ENCODE measurements around the gene ATP10B.

Gene ATP10B

GRCh38 chr5:160674901-160675300 lies 177.1 kb downstream of the ATP10B start:
- no peak for DNase-seq

- DNase-seq, result no peak
These were observed 179.5 kb downstream of the ATP10B start for GRCh38 chr5:160672521-160672920.

GRCh38 chr5:160668356-160668755 lies 183.7 kb downstream of the ATP10B start:
- DNase-seq, result no peak

- no peak for DNase-seq
These were observed 184.9 kb downstream of the ATP10B start for GRCh38 chr5:160667160-160667559.

- no peak for DNase-seq
These were observed 186.6 kb downstream of the ATP10B start for GRCh38 chr5:160665460-160665859.

DNA sequence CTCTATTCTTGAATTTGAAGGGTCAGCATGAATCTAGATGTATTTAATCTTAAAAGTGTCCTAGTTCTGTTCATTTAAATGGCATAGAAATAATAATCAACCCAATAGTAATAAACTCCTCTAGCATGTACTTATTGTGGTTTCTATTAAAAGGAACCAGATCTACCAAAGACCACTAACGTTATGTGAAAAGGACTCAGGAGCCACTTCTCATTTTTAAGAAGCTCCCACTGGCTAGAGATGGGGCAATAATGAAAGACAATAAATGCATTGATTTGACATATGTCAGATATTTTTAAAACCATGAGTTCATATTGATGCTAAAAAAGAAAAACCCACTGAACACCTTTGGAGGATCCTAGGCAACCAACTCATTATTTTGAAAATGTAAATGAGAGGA lies 191.9 kb downstream of the ATP10B start:
- no peak for DNase-seq

GRCh38 chr5:160657622-160658458 lies 194.2 kb downstream of the ATP10B start:
- DNase-seq, result no peak

- peak; percentile 10 for DNase-seq
These were observed 194.9 kb downstream of the ATP10B start for GRCh38 chr5:160657068-160657507.

DNA sequence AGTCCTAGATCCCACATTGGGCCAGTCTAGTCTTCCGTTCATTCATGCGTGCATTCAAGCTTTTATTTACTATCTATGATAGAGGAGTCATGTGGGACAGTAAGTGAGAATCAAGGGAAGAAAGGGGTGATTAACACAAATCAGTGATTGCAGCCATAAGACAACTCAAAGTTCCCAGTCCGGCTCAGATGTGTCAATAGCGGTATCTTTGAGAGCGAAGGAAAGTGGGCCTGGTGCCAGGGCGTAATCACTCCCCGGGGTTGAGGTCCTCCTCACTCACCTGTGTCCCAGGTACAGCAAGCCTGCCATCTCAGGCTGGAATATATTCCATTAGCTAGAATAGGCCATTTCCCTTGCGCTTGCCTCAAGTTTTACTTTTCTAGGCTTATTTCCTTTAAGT lies 196.3 kb downstream of the ATP10B start:
- no peak for DNase-seq

GRCh38 chr5:160651692-160652645 lies 200.0 kb downstream of the ATP10B start:
- no peak for DNase-seq

DNA sequence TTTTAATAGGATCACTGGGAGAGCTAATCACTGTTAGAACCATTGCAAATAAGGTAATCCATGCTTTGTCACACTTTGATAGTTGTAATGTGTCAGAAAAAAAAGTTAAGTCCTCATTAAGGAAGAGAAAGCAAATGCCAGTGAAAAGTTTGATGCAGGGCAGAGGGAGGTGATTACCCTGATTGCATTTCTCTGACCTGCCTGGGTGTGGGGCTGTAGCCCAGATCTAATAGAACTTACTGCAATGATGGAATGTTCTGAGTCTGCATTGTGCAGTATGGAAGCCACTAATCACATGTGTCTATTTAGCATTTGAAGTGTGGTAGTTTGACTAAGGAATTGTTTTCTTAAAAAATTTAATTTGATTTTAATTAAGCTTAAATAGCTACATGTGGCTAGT lies 202.7 kb downstream of the ATP10B start:
- DNase-seq, result no peak

DNA sequence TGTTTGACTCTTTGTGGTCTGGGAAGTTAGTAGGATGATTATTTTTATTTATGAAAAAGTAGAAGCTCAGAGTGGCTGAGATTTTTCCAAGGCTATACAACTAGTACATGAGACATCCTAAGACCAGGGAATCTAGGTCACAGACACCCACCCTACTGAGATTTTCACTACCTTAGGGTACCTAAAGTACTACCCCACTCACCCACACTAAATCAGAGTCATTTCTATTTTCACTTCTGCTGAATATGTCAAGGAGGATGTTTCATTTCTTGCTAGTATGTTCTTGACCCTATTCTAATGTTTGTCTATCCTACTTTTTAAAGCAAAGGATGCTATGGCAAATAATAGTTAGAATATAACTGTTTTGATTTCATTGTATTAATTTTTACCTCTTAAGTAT lies 206.0 kb downstream of the ATP10B start:
- DNase-seq, result no peak

- DNase-seq, result no peak
These were observed 208.3 kb downstream of the ATP10B start for GRCh38 chr5:160643616-160644240.

DNA sequence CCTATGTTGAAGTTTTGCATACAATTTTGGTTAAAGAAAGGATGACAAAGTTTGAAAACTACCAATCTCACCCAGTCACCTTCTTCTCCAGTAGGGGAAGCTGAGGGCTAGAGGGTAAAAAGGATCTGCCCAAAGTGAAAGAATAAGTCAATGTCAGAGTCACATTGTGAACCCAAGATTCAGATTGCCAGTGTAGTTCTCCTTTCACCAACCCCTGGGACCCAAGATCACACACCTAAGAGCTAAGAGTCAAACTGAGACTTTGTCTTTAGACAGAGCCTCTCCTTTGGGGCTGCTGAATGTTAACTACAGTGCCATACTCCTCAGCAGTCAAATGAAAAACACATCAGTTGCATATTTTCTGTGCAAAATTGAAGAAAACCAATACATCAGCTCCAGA lies 210.6 kb downstream of the ATP10B start:
- DNase-seq, result no peak

- no peak for DNase-seq
These were observed 211.6 kb downstream of the ATP10B start for GRCh38 chr5:160640406-160640805.

DNA sequence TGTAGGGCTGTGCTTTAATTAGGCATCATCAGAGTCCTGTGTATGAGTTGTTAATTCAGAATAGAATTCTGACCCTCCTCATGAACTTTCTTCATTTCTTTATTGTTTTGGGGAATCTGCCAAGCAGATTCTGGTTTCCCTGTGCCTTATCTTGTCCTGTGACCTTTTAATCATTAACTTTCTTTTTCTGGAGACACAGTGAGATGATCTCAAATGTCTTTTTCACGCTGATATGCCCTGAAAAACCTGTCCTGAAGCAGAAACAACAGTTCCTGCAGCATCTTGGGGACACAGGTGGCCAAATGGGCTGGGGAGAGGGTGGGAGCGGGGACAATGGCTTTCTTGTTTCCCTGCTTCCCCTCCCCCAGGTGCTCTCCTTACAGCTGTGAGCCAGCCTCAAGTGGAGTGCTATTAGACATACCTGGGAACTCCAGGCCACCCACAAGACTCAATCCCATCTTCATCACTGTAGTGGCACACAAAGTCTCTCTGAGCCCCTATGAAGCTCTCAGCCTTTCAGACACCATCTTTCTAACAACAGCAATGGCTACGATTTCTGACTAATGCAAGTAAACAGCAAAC lies 213.8 kb downstream of the ATP10B start:
- DNase-seq, result no peak

DNA sequence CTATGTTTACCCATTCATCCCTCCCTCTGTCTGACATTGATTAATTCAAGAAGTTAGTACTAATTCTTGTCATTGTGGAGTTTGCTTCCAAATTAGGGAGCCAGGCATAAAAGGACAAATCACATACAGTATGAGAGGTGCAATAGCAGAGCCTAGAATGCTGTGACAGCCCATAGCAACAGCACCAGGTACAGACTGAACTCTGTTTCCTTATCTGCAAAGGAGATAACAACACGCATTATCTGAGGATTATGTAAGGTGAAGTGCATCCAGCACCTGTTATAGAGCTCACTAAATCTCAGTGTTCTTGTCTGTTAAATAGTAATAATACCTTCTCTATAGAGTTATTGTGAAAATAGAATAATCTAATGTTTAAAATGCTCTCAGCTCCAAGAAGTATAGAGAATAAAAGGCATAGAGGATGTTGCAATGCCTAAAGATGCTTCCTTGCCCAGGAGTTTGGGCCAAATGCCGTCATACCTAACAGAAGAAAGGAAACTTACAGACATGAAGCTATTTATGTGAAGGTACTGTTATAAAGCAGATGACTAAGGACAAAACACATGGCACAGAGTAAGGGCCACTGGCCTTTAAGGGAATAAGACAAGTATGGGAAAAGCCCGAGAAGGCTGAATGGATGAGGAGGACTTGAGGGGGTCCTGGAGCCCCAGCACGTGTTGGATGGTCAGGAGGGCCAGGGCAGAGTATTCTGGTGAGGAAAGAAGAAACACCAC lies 214.5 kb downstream of the ATP10B start:
- no peak for DNase-seq

- DNase-seq, result no peak
These were observed 216.3 kb downstream of the ATP10B start for GRCh38 chr5:160635663-160636062.

DNA sequence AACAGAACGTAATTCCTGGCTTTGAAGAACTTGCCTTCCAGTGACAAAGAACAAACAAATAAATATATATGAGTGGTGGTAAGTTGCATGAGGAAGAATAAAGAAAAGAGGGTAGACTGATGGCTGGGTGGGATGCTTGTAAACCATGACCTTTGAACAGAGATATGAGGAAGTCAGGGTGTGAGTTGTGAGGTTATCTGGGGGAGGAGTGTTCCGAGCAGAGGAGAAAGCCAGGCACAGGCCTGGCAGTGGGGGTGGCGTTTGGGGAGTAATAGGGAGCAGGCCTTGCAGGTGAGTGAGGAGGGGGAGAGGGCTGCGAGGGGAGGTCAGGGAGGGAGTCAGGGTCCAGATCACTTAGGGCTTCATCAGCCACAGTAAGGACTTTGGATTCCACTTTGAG lies 217.0 kb downstream of the ATP10B start:
- DNase-seq, result no peak

DNA sequence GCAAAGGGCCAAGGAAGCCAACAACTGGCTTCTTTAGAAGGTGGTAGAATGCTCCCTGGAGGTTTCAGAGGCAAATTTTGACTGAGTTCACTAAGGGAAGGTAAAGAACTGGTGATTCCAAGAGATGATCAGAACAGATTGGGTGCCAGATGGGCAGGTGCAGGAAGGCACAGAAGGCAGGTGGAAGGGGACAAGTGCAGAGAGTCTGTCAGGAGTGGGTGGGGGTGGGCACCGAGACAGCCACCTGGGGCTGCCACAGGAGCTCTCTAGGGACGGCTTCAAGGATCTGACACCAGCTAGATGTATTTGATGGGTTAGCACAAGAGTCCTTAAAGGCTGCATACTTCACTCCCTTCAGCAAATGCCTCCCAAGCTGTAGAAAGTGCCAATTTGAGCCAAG lies 223.0 kb downstream of the ATP10B start:
- DNase-seq, result no peak

GRCh38 chr5:160628619-160628968 lies 223.4 kb downstream of the ATP10B start:
- DNase-seq, result no peak

GRCh38 chr5:160627921-160628618 lies 223.9 kb downstream of the ATP10B start:
- no peak for DNase-seq
